ENCODE results near the gene SEC14L2. TPM values are rescaled to one million over a fixed set of nuclear protein-coding genes. Genes with fewer than 3 reads are reported as not detected.

SEC14L2 gene
- total RNA-seq, 1 donor from 2014 or later: 20.6 TPM

DNA sequence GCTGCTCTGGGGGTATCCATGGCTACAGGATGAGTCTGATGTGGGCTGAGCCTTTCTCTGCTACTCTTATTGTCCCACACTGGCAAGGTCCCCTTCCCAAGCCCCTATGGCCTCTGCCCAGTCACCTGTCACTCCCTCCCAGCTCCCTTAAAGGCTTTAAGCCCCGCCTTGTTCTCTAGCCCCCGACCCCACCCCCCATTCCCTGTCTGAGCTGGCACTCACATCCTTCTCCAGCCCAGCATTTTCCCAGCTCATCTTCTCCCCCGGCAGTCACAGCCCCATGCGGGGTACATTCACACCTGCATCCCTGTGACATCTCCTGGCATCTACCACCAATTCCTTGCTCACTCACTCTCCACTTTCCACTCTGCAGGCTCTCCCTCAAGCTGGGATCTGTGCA, 33.1 kb downstream of the SEC14L2 start:
- no peak overlapping the region for H3K27ac ChIP-seq
- H3K9me3 ChIP-seq: no peaks in the 10 kb centered on the region
- no peak overlapping the region for H3K4me3 ChIP-seq
- no peaks in the 10 kb centered on the region for H3K27me3 ChIP-seq
- H3K4me1 ChIP-seq: peaks cover 16% of the 10 kb centered on the region
- no peak for TF ChIP-seq POLR2A (IDR thresholded peaks at IDR 0.05)
- TF ChIP-seq POLR2AphosphoS5 (IDR thresholded peaks at IDR 0.05; ENCODE audit: insufficient read depth in 1 of 2, low read depth in 1 of 2): no peak
- no peak for TF ChIP-seq CTCF (IDR thresholded peaks at IDR 0.05)
- DNase-seq (ENCODE audit: extremely low spot score in 2 of 2): no peak
- no peaks in the 10 kb centered on the region for H3K36me3 ChIP-seq
- intact Hi-C loops (cut with DNase I): no loop called here

DNA sequence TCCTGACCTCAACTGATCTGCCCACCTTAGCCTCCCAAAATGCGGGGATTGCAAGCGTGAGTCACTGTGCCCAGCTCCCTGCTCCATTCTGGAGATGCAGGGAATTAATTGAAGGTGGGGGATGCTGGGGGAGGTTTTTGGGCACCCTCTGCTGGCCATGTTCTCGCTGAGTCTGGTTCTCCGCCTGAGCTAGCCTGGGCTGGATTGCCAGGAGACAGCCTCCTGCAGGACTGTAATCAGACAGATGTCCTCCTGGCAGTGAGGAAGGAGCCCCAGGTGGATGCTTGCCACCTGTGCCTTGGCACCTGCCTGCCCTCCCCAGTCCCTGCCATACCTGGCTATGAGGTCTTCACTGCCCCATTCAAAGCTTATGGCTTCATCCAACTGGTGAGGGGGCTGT, 34.1 kb downstream of the SEC14L2 start:
- Histone ChIP-seq H3K4me1 (peaks cover 6% of the 10 kb centered on the region), H3K36me3 (no peaks in the 10 kb centered on the region), H3K9me3 (no peaks in the 10 kb centered on the region), H3K27ac (no peak overlapping the region), H3K4me3 (no peak overlapping the region), H3K27me3 (no peaks in the 10 kb centered on the region)
- no peak for DNase-seq (ENCODE audit: extremely low spot score in 2 of 2)
- intact Hi-C loops (cut with DNase I): no loop called here
- no peak for TF ChIP-seq CTCF (IDR thresholded peaks at IDR 0.05)
- TF ChIP-seq POLR2A (IDR thresholded peaks at IDR 0.05): no peak
- TF ChIP-seq POLR2AphosphoS5 (IDR thresholded peaks at IDR 0.05; ENCODE audit: insufficient read depth in 1 of 2, low read depth in 1 of 2): no peak

GRCh38 chr22:30432096-30432495, 35.3 kb downstream of the SEC14L2 start:
- Histone ChIP-seq H3K4me1 (no peaks in the 10 kb centered on the region), H3K27me3 (no peaks in the 10 kb centered on the region), H3K27ac (no peak overlapping the region), H3K9me3 (no peaks in the 10 kb centered on the region), H3K4me3 (no peak overlapping the region), H3K36me3 (no peaks in the 10 kb centered on the region)
- no peak for DNase-seq (ENCODE audit: extremely low spot score in 2 of 2)
- TF ChIP-seq POLR2AphosphoS5 (IDR thresholded peaks at IDR 0.05; ENCODE audit: insufficient read depth in 1 of 2, low read depth in 1 of 2) (no peak), POLR2A (IDR thresholded peaks at IDR 0.05) (no peak), CTCF (IDR thresholded peaks at IDR 0.05) (no peak)
- intact Hi-C loops (cut with DNase I): no loop called here

DNA sequence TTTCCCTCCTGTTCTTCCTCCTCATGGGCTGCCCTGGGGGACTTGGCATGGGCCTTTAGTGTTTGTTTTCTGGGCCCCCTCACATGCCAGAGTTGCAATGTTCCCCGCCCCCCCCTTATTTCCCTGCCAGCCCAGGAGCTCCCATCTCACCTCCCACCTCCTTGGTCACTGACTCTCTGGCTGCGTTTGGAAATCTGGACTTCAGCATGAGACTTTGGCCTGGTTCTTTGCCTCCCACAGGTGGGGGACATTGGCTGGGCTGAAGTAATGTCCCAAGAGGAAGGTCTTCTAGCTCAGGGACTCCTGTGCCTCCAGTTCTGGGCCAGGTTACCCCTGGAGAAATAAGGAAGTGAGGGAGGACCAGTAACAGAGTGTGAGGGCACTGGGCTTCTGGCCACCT, 35.7 kb downstream of the SEC14L2 start:
- Histone ChIP-seq H3K4me1 (no peaks in the 10 kb centered on the region), H3K4me3 (no peak overlapping the region), H3K27ac (no peak overlapping the region), H3K27me3 (no peaks in the 10 kb centered on the region), H3K9me3 (no peaks in the 10 kb centered on the region), H3K36me3 (no peaks in the 10 kb centered on the region)
- TF ChIP-seq POLR2A (IDR thresholded peaks at IDR 0.05) (no peak), CTCF (IDR thresholded peaks at IDR 0.05) (no peak), POLR2AphosphoS5 (IDR thresholded peaks at IDR 0.05; ENCODE audit: insufficient read depth in 1 of 2, low read depth in 1 of 2) (no peak)
- no peak for DNase-seq (ENCODE audit: extremely low spot score in 2 of 2)
- intact Hi-C loops (cut with DNase I): no loop called here

DNA sequence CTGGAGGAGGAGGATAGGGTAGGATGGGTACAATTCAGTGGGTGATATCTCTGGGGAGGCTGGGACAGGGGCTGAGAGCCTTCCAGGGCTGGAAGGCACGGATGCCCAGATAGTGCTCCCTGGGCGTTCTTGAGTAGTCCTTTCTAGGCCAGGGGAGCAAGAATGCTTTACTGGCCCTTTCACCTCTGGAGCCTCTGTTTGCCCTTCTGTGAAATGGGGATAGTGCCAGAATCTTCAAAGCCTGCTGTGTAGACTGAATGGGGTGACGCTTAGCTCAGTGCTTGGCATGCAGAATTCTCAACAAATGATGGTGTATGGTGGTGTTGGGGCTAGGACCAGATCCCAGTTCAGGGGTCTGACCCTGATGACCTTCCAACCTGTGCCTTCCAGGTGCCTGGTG, 36.4 kb downstream of the SEC14L2 start:
- no peaks in the 10 kb centered on the region for H3K9me3 ChIP-seq
- TF ChIP-seq POLR2A (IDR thresholded peaks at IDR 0.05) (no peak), POLR2AphosphoS5 (IDR thresholded peaks at IDR 0.05; ENCODE audit: insufficient read depth in 1 of 2, low read depth in 1 of 2) (no peak), CTCF (IDR thresholded peaks at IDR 0.05) (no peak)
- H3K36me3 ChIP-seq: no peaks in the 10 kb centered on the region
- H3K4me3 ChIP-seq: no peak overlapping the region
- H3K27ac ChIP-seq: no peak overlapping the region
- H3K4me1 ChIP-seq: no peaks in the 10 kb centered on the region
- intact Hi-C loops (cut with DNase I): no loop called here
- no peaks in the 10 kb centered on the region for H3K27me3 ChIP-seq
- no peak for DNase-seq (ENCODE audit: extremely low spot score in 2 of 2)
